OCI-LY3 (cell line): ENCODE data around the gene LARGE1.

Experiments used
- CTCF ChIP-seq: fragments of 200-600, 300-600 bp; sonication (generic); IDR thresholded peaks from 2 replicates; pipeline ENCODE4 v1.5.1; 2014; ENCODE audit warnings: antibody characterized with exemption, low read length, low read depth
- EZH2phosphoT487 ChIP-seq: fragments of 200-600 bp; shearing (Covaris generic); IDR thresholded peaks from 2 replicates; pipeline ENCODE4 v1.6.1; 2018; ENCODE audit warnings: antibody characterized with exemption, mixed run types, low read depth

GRCh38 chr22:33520904-33521780, 399.1 kb downstream of the LARGE1 start:
- TF ChIP-seq CTCF: no peak
- no peak for TF ChIP-seq EZH2phosphoT487
